Measurements from ENCODE around the gene CCKAR. TPM values are rescaled to one million over a fixed set of nuclear protein-coding genes. Genes with fewer than 3 reads are reported as not detected.

CCKAR gene
- total RNA-seq, 1 donor from 2014 or later: 14.9 TPM

GRCh38 chr4:26489101-26489985 is 941 bp downstream of the CCKAR start:
- peak; percentile 43 for DNase-seq

- DNase-seq: no peak
Measured at GRCh38 chr4:26485684-26486083, 4.6 kb downstream of the CCKAR start.

- DNase-seq: no peak
Measured at GRCh38 chr4:26484516-26484915, 5.8 kb downstream of the CCKAR start.

DNA sequence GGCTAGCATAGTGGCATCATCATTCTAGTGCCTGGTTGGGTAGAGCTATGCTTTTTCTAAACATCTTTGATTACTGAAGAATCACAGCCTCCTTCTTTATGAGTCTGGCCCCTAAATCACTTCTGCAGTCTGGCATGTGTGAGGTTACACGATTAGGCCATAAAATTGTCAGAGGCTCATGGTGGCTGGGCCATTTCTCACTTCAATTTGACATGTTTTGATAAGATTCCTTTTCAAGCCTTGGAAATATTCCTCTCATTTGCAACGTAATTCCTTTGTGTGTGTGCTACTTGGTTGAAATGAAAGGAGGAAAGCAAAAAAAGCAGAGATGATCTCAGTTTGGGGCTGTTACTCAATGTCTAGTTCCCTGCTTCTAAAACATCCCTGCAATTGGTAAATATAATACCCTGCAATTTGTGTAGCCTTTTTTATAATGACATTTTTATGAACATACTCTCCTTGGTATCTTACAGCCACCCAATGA is 6.2 kb downstream of the CCKAR start:
- DNase-seq: no peak

DNA sequence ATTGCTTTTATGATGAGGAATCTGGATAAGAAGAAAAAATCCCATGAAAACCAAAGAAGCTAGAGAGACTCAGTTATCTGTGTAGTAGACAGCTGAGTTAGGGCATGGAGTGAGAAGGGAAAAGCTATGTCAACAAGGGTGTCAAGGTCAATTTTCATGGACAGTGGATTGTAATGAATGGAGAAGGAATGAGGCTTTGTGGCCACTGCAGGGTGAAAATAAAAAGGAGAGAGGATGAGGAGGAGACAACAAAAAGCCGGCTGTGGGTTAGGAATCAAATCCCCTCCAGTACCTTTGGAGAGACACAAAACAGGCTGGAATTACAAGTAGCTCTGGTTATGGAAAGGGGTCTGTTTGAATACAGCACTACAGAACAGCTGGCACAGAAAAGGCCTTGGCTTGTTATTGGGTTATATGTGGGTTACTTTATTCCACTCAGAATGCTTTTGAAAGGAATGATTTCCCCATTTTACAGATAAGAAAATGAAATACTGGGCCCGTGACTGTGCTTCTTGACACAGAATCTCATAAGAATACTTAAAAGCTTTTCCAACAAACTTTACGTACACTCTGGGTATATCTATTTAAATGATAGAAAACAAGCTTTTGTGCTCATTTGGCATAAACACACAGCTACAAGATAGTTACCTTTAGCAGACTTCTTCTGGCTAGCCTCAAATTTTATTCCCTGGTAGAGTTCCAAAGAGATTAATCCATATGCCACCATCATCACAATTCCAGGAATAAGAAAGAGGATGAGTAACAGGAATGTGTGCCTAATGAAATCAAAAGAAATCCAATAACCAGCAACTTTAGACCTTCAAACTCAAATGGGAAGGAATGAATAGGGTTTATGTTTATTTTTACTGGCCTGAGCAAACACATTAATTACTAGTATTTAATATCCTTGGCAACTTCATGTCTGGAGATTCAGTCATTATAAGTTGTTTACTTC is 7.5 kb downstream of the CCKAR start:
- DNase-seq: peak; percentile 58

- no peak for DNase-seq
Measured at GRCh38 chr4:26478330-26478729, 12.0 kb downstream of the CCKAR start.

GRCh38 chr4:26476545-26476944 is 13.7 kb downstream of the CCKAR start:
- DNase-seq: no peak

- DNase-seq: no peak
Measured at GRCh38 chr4:26475716-26476115, 14.6 kb downstream of the CCKAR start.

- peak; percentile 73 for DNase-seq
Measured at GRCh38 chr4:26474551-26474950, 15.7 kb downstream of the CCKAR start.

DNA sequence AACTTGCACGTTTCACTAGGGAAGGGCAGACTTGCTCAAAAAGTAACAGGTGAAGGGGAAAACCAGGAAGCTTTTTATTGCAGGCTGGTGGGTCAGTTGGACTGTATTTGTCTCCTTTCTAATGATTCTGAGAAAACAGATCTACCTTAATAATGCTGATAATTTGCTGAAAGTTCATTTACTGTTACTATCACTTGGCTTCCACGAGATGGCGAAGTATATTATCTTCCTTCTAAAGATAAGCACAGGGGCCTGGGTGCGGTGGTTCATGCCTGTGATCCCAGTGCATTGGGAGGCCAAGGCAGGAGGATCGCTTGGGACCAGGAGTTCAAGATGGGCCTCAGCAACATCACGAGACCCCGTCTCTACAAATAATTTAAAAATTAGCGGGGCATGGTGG is 16.4 kb downstream of the CCKAR start:
- no peak for DNase-seq

DNA sequence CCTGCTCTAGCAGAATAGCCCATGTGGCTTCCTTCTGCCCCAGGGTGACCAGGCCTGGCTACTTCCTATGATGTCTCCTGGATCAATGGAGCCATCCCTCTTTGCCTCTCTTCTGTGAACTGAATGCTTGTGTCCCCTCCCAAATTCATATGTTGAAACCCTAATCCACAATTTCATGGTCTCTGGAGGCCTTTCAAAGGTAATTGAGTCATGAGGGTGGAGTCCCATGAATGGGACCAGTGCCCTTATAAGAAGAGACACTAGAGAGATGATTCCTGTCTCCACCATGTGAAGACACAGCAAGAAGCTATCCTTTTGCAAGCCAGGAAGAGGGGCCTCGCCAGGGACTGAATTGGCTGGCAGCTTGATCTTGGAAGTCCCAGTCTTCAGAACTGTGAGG is 18.4 kb downstream of the CCKAR start:
- no peak for DNase-seq

- DNase-seq: no peak
Measured at GRCh38 chr4:26468977-26469376, 21.3 kb downstream of the CCKAR start.

GRCh38 chr4:26468283-26468949 is 21.9 kb downstream of the CCKAR start:
- no peak for DNase-seq

DNA sequence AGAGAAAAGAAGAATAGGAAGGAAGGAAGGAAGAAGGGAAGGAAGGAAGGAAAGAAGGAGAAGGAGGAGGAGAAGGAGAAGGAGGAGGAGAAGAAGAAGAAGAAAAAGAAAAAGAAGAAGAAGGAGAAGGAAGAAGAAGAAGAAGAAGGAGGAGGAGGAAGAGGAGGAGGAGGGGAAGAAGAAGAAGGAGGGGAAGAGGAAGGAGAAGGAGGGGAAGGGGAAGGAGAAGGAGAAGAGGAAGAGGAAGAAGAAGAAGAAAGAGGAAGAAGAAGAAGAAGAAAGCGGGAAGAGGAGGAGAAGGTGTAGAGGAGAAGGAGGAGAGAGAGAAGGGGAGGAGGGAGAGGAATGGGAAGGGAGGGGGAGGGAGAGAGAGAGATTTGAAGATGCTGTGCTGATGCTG is 22.6 kb downstream of the CCKAR start:
- no peak for DNase-seq

DNA sequence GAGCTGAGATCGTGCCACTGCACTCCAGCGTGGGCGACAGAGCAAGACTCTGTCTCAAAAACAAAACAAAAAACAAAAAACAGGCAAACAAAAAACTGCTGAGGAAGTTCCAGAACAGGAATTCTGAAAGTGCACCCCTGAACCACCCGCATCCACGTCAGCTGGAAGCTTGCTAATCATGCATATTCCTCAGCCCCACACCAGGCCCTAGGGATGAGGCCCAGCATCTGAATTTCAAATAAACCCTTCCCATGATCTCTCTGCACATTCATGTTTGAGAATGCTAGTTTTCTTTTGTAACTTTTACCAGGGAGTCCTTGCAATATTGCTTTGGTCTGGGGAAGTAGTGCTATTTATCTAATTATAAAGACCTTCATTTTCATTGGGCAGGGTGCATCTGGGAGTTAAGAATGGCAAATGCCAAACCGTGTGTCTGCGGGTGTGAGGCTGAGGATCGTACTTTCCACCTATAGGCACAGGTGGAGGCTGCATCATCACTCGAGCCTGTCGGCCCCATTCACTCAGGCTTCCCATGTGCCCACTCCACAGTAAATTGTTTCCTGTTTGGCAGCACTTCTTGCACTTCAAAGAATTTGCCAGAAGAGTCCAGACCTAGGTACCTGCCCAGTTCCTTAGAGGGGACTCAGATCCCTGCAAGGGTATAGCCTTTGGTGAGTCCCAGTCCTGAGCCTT is 23.6 kb downstream of the CCKAR start:
- DNase-seq: no peak

DNA sequence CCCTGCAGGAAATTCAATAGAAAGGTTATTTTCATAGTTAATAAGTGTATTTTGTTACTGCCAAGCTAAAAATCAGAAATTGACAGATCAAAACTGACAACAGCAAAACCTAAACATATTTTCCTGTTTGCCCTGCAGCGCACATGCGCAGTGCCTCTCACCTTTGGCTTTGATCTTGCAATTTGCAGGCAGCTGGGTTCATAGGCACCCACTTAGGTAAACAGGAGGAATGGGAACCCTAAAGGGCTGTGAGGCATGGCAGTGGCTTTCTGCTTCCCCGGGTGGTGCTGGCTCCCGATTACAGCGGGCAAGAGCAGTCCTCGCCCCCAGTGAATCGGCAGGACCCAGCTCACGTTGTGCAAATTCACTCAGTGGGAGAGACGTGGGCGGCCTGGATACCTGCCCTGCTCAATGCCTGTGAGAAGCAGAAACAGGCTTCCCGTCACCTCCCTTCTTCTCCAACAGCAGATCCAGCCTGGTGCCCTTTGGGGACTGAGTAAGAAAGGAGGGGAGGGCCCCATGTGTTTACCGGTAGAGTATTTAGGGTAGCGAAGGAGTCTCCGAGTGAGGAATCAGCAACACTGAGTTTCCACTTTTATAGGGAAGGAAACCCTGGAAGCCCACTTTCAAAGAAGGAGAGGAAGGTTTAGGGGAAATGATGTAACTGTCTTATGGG is 25.7 kb downstream of the CCKAR start:
- no peak for DNase-seq

GRCh38 chr4:26463386-26463785 is 26.9 kb downstream of the CCKAR start:
- DNase-seq: no peak

- peak; percentile 96 for DNase-seq
Measured at GRCh38 chr4:26462874-26463273, 27.4 kb downstream of the CCKAR start.

DNA sequence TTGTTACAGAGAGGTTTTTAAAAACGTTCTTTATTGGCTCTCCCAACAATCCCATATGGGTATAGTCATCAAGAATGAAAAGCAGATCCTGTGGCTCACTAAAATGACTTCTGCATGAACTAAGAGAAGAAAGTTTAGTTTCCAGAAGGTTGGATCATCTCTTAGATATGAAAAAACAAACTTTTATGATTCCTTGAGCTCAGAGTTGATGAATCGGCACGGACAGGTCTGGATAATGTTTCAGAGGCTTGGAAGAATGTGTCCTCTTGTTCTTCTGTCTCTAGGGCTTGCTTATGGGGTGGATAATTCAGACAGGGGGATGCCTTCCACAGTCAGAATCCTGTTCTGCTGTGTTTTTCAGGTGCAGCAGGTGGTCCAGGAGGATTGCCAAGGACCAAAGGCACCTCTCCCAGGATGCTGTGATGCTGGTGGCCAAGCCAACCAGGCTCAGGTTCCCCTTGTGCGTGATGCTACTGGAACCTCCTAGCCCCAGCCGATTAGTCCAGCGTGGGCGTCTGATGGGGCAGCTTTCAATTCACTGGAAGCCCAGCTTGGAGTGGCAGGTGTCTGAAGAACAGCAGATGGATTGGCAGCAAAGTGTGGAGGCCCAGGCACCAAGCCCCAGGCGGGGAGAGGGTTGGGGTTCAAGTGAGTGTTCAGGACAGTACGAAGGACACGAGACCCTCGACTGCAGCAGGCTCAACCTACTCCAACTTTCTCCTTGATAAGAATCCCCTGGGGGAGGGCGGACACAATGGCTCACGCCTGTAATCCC is 30.3 kb downstream of the CCKAR start:
- peak; percentile 58 for DNase-seq

DNA sequence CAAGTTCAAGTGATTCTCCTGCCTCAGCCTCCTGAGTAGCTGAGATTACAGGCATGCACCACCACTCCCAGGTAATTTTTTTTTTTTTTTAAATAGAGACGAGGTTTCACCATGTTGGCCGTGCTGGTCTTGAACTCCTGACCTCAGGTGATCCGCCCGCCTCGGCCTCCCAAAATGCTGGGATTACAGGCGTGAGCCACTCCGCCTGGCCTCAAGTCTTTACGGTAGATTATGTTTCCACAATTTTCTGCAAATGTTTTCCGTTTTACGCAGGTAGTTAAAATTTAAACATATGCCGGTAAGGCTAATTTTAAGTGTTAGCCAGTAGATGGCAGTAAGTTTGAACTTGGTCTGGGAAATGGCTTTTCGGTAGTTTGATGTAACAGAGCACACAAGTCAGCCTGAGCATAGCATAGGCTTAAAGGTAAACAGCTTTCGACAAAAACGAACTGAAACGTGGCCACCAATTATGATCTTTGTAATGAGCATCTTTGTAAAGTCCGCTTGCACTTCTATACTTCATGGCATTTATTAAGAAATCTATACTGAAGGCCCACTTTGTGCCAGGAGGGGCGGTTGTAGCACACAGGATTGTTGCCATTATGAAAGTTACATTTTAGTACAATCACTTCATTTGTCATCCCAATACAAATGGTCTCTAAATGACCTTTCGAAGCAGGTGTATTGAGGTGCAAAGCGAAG is 31.1 kb downstream of the CCKAR start:
- peak; percentile 78 for DNase-seq

Measured in tongue (tissue), 2 donors.